IMR-90 (cell line): ENCODE measurements around the gene CCDC177. TPM values are rescaled to one million over a fixed set of nuclear protein-coding genes. Genes with fewer than 3 reads are reported as not detected.

Source experiments
- ATAC-seq: fragments of 200-7000 bp; cut with Tn5 transposase; 2 replicates; pipeline ENCODE4 v1.9.1; 2020; ENCODE audit warnings: low read depth, mild to moderate bottlenecking, moderate library complexity
- BruUV-seq: library from RNA; stranded (reverse); fragments of 400-500 nt; replicated peaks from 2 replicates; lab custom pipeline; 2021; lab: Mats Ljungman, UMichigan
- CTCF ChIA-PET: fragments of 300-600 bp; formaldehyde crosslinking; extraction: SDS; loops from one replicate; lab custom pipeline; 2021; ENCODE audit warnings: antibody characterized with exemption; lab: Yijun Ruan, JAX
- POLR2A ChIA-PET: fragments of 300-600 bp; sonication (Branson Sonifier 250); formaldehyde crosslinking; loops from one replicate; lab custom pipeline; 2022; ENCODE audit warnings: antibody characterized with exemption; ENCODE audit not compliant: unreplicated experiment; lab: Charles Lee
- DNase-seq: peaks from one replicate; pipeline ENCODE4 v3.0.0; 2013
- H2AFZ ChIP-seq: replicated peaks from 2 replicates; pipeline ENCODE3; 2013; ENCODE audit warnings: low read length, mild to moderate bottlenecking; ENCODE audit not compliant: poor library complexity
- H2AK5ac ChIP-seq: 2 replicates; pipeline ENCODE4 v1.6.1; 2013; ENCODE audit warnings: low read depth, low read length, inconsistent platforms
- H2AK9ac ChIP-seq: replicated peaks from 2 replicates; pipeline ENCODE3; 2013; ENCODE audit warnings: mild to moderate bottlenecking, low read depth, low read length, moderate library complexity; ENCODE audit not compliant: poor library complexity
- H2BK120ac ChIP-seq: 2 replicates; pipeline ENCODE4 v1.6.1; 2013; ENCODE audit warnings: low read depth, low read length, inconsistent platforms
- H2BK15ac ChIP-seq: 3 replicates; pipeline ENCODE4 v1.6.1; 2013; ENCODE audit warnings: low read depth, low read length, inconsistent platforms
- H2BK20ac ChIP-seq: 2 replicates; pipeline ENCODE4 v1.6.1; 2013; ENCODE audit warnings: low read depth, mild to moderate bottlenecking, inconsistent platforms, low read length, moderate library complexity
- H2BK5ac ChIP-seq: 2 replicates; pipeline ENCODE4 v1.6.1; 2013; ENCODE audit warnings: mild to moderate bottlenecking, low read depth, low read length, inconsistent platforms; ENCODE audit not compliant: poor library complexity, severe bottlenecking
- H3K14ac ChIP-seq: replicated peaks from 2 replicates; pipeline ENCODE4 v1.6.1; 2013; ENCODE audit warnings: low read depth, low read length, inconsistent platforms
- H3K18ac ChIP-seq: 2 replicates; pipeline ENCODE4 v1.6.1; 2013; ENCODE audit warnings: low read depth, low read length, control low read depth
- H3K23ac ChIP-seq: 2 replicates; pipeline ENCODE4 v1.6.1; 2013; ENCODE audit warnings: low read depth, low read length, inconsistent platforms
- H3K27ac ChIP-seq: 2 replicates; pipeline ENCODE4 v1.5.1; 2013; ENCODE audit warnings: mild to moderate bottlenecking, control low read depth, low read length; ENCODE audit not compliant: insufficient read depth
- H3K27me3 ChIP-seq: 2 replicates; pipeline ENCODE4 v1.6.1; 2013; ENCODE audit warnings: low read length; ENCODE audit not compliant: control insufficient read depth, insufficient read depth
- H3K36me3 ChIP-seq: 2 replicates; pipeline ENCODE4 v1.6.1; 2013; ENCODE audit warnings: low read length, mixed read lengths; ENCODE audit not compliant: control insufficient read depth, insufficient read depth
- H3K4ac ChIP-seq: 2 replicates; pipeline ENCODE4 v1.6.1; 2013; ENCODE audit warnings: low read depth, low read length, inconsistent platforms
- H3K4me1 ChIP-seq: 2 replicates; pipeline ENCODE4 v1.6.1; 2013; ENCODE audit warnings: low read length, mixed read lengths; ENCODE audit not compliant: control insufficient read depth, insufficient read depth
- H3K4me2 ChIP-seq: 2 replicates; pipeline ENCODE4 v1.6.1; 2013; ENCODE audit warnings: low read depth, mild to moderate bottlenecking, control low read depth, low read length, moderate library complexity
- H3K4me3 ChIP-seq: 2 replicates; pipeline ENCODE4 v1.5.1; 2013; ENCODE audit warnings: low read depth, mild to moderate bottlenecking, control low read depth, low read length, moderate library complexity; ENCODE audit not compliant: insufficient read depth
- H3K56ac ChIP-seq: 2 replicates; pipeline ENCODE4 v1.6.1; 2013; ENCODE audit warnings: low read length, inconsistent platforms; ENCODE audit not compliant: insufficient read depth; ENCODE audit errors: extremely low read depth
- H3K79me1 ChIP-seq, 2 experiments: 2 replicates each; pipeline ENCODE4 v1.6.1; 2013; ENCODE audit warnings: low read length in 2 of 2, inconsistent platforms in 1 of 2, low read depth in 1 of 2
- H3K9ac ChIP-seq: 2 replicates; pipeline ENCODE4 v1.6.1; 2013; ENCODE audit warnings: low read depth, low read length, control low read depth
- H3K9me1 ChIP-seq: 2 replicates; pipeline ENCODE4 v1.6.1; 2013; ENCODE audit warnings: low read length, inconsistent platforms; ENCODE audit not compliant: insufficient read depth
- H3K9me3 ChIP-seq: 2 replicates; pipeline ENCODE4 v1.6.1; 2013; ENCODE audit warnings: low read length; ENCODE audit not compliant: control insufficient read depth, insufficient read depth
- H4K20me1 ChIP-seq: 2 replicates; pipeline ENCODE4 v1.6.1; 2013; ENCODE audit warnings: low read length, inconsistent platforms; ENCODE audit not compliant: insufficient read depth
- H4K5ac ChIP-seq: 2 replicates; pipeline ENCODE4 v1.6.1; 2013; ENCODE audit warnings: mild to moderate bottlenecking, low read depth, low read length, control low read depth
- H4K8ac ChIP-seq, 2 experiments: 2 replicates each; pipeline ENCODE4 v1.6.1; 2013; ENCODE audit warnings: low read depth in 2 of 2, low read length in 2 of 2, control low read depth in 1 of 2, inconsistent platforms in 1 of 2
- H4K91ac ChIP-seq: 2 replicates; pipeline ENCODE4 v1.6.1; 2013; ENCODE audit warnings: low read depth, low read length, inconsistent platforms; ENCODE audit not compliant: insufficient read depth
- BHLHE40 ChIP-seq: fragments of 150-350 bp; IDR thresholded peaks from 2 replicates; pipeline ENCODE4 v1.6.1; 2016; ENCODE audit warnings: mild to moderate bottlenecking, low read depth, low read length
- CEBPB ChIP-seq: IDR thresholded peaks from 2 replicates; pipeline ENCODE4 v1.6.1; 2012; ENCODE audit warnings: low read depth, low read length, improper control_type of control experiment
- CHD1 ChIP-seq: IDR thresholded peaks from 2 replicates; pipeline ENCODE4 v1.6.1; 2012; ENCODE audit warnings: low read depth, low read length, improper control_type of control experiment
- CTCF ChIP-seq: conservative IDR thresholded peaks from 2 replicates; pipeline ENCODE4 v1.5.1; 2012; ENCODE audit warnings: mild to moderate bottlenecking, low read depth, low read length, improper control_type of control experiment
- MAZ ChIP-seq: IDR thresholded peaks from 2 replicates; pipeline ENCODE4 v1.6.1; 2012; ENCODE audit warnings: low read depth, mild to moderate bottlenecking, low read length, improper control_type of control experiment, moderate library complexity, borderline replicate concordance
- MXI1 ChIP-seq: IDR thresholded peaks from 2 replicates; pipeline ENCODE4 v1.6.1; 2012; ENCODE audit warnings: low read depth, mild to moderate bottlenecking, low read length, moderate library complexity, borderline replicate concordance
- NFE2L2 ChIP-seq: fragments of 150-350 bp; IDR thresholded peaks from 2 replicates; pipeline ENCODE4 v1.6.1; 2016; ENCODE audit warnings: low read depth, mild to moderate bottlenecking, low read length
- POLR2A ChIP-seq: IDR thresholded peaks from 2 replicates; pipeline ENCODE4 v1.6.1; 2012; ENCODE audit warnings: mild to moderate bottlenecking, low read depth, low read length
- RCOR1 ChIP-seq: IDR thresholded peaks from 2 replicates; pipeline ENCODE4 v1.6.1; 2012; ENCODE audit warnings: mild to moderate bottlenecking, low read length, improper control_type of control experiment; ENCODE audit not compliant: insufficient replicate concordance
- WGBS, 2 experiments: methylation state at CpG; one replicate each; pipeline versions ENCODE4 v1.1.5 to v1.1.7; 2013; ENCODE audit warnings: missing lambda C conversion rate in 2 of 2; ENCODE audit not compliant: insufficient read length in 1 of 2; ENCODE audit errors: extremely low coverage in 2 of 2; 5-methylcytosine and 5-hydroxymethylcytosine counted together
- dilution Hi-C: fragments of 300-500 bp; cut with HindIII; formaldehyde crosslinking; loops from one replicate; pipeline ENCODE4 v1.14.3; 2018; ENCODE audit warnings: low sequenced_read_pairs; ENCODE audit not compliant: unreplicated experiment
- in situ Hi-C: fragments of 300-500 bp; cut with MboI; formaldehyde crosslinking; loops from 3 replicates; pipeline ENCODE4 v1.14.3; 2019; ENCODE audit warnings: low sequenced_read_pairs, inconsistent platforms, mixed read lengths
- intact Hi-C: fragments of 100-400 bp; cut with micrococcal nuclease; formaldehyde crosslinking; loops from 2 replicates; pipeline ENCODE4 v1.10.0; 2022
- polyA plus RNA-seq, 3 experiments: library from polyadenylated mRNA; depleted of rRNA; stranded (reverse); fragments of >200 nt; gene quantifications; 2 replicates each; pipeline ENCODE4 v1.2.3, GENCODE V29; 2012; ENCODE audit warnings: low replicate concordance in 1 of 3
- total RNA-seq: library from RNA; depleted of rRNA; stranded (reverse); fragments of >200 nt; gene quantifications from 2 replicates; pipeline ENCODE4 v1.2.3, GENCODE V29; 2012
- TF ChIP-seq, protein P1 (sequence below): fragments of 150-350 bp; IDR thresholded peaks from 2 replicates; pipeline ENCODE4 v1.6.1; 2016; ENCODE audit warnings: low read depth, mild to moderate bottlenecking, low read length, moderate library complexity, borderline replicate concordance

Gene CCDC177
- total and polyA plus RNA-seq, 2 of the 4 experiments (the other 2 are of a cell fraction), result not detected

DNA sequence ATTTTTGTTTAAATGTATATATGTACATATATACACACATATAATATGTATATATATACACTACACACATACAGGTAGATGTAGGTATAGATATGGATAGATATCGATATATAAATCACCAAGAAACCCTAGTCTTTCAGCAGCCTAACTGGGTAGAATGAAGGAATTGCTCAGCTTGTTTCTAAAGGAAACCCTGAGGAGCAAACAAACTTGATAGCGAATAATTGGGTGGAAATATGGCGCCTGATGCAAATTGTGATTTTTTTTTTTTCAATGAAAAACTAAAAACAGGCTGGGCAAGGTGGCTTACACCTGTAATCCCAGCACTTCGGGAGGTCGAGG is 254 bp upstream of the CCDC177 start (continued):
- TF ChIP-seq NFE2L2, result no peak

DNA sequence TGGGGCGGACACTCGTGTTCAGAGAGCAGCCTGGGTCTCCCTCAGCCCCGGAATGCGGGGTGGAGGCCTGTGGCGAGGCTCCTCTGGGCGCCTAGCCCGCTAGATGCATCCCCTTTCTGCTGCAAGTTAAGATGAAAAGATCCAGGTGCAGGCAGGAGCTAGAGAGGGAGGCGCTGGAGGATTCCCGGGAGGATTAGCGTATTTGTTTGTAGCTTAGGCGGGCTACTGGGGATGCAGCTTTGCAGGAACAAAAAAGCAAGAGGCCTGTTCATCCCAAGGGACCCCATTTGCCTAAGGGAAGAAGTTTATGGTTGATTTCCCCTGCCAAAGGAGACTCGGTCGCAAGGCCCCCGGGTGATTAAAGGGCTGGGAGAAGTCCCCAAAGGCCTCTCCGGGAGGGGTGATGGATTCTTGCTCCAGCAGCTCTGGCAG is 824 bp downstream of the CCDC177 start:
- Histone ChIP-seq H3K27me3 (peaks cover 74% of the 10 kb centered on the region), H3K9ac (no peak overlapping the region), H3K79me1 (no peaks in the 10 kb centered on the region), H3K27ac (no peak overlapping the region), H3K9me1 (no peaks in the 10 kb centered on the region), H2AFZ (no peak overlapping the region), H4K5ac (no peak overlapping the region), H3K9me3 (peaks cover 1% of the 10 kb centered on the region; the same call in 1 of the 2 replicates), H2BK20ac (no peak overlapping the region), H2AK9ac (peak overlapping the region; percentile 15), H4K8ac (no peak overlapping the region), H3K14ac (no peak overlapping the region), H3K4me3 (no peak overlapping the region), H3K36me3 (no peaks in the 10 kb centered on the region), H3K23ac (no peak overlapping the region), H3K4me1 (peaks cover 3% of the 10 kb centered on the region; the same call in 1 of the 2 replicates), H2AK5ac (no peak overlapping the region), H2BK5ac (no peak overlapping the region), H3K18ac (no peak overlapping the region), H3K56ac (no peak overlapping the region), H2BK15ac (no peak overlapping the region), H3K4me2 (no peak overlapping the region), H4K91ac (no peak overlapping the region), H2BK120ac (no peak overlapping the region), H4K20me1 (no peaks in the 10 kb centered on the region), H3K4ac (no peak overlapping the region)
- ATAC-seq, result no peak
- CTCF ChIA-PET, result interaction anchor here (0.9 to 1.1 kb wide), 2 partner anchors 39 to 339 kb away, joined by 3 to 5 read pairs; no protein-coding TSS in a partner anchor
- DNase-seq, result no peak
- intact Hi-C loops, result loop anchor here (1.0 to 2.0 kb wide), 2 partner anchors 39 to 331 kb away; no protein-coding TSS in a partner anchor
- TF ChIP-seq RCOR1, result no peak
- TF ChIP-seq CHD1, result no peak
- TF ChIP-seq MAZ, result no peak
- no peak for TF ChIP-seq POLR2A
- no peak for TF ChIP-seq MXI1
- TF ChIP-seq, protein P1, sequence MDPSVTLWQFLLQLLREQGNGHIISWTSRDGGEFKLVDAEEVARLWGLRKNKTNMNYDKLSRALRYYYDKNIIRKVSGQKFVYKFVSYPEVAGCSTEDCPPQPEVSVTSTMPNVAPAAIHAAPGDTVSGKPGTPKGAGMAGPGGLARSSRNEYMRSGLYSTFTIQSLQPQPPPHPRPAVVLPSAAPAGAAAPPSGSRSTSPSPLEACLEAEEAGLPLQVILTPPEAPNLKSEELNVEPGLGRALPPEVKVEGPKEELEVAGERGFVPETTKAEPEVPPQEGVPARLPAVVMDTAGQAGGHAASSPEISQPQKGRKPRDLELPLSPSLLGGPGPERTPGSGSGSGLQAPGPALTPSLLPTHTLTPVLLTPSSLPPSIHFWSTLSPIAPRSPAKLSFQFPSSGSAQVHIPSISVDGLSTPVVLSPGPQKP, result no peak
- TF ChIP-seq CEBPB, result no peak
- no peak for TF ChIP-seq BHLHE40
- TF ChIP-seq NFE2L2, result no peak
- no peak for TF ChIP-seq CTCF
- in situ Hi-C loops, result no loop called here
- BruUV-seq, result no TSS peak
- dilution Hi-C loops, result no loop called here
- POLR2A ChIA-PET, result no interaction called here
- whole genome bisulfite sequencing, 2 experiments, result 14% methylated on average over 4 of the region's 15 CpGs; no CpG with 5 or more reads in 1 of the 2 experiments
